ENCODE measurements around the gene LRRK2. TPM values are rescaled to one million over a fixed set of nuclear protein-coding genes. Genes with fewer than 3 reads are reported as not detected.

Gene LRRK2
- total and polyA plus RNA-seq, 2 of the 13 experiments (the other 11 are each of a cell fraction or from before 2014, with no cell fraction given): not detected

- Histone ChIP-seq H2AFZ (ENCODE audit: low read length) (no peak overlapping the region), H3K4me1 (ENCODE audit: insufficient read depth, low read length) (peaks cover 5% of the 10 kb centered on the region; the same call in 1 of the 2 replicates), H3K9ac (ENCODE audit: insufficient read depth, low read depth, low read length) (no peak overlapping the region), H3K36me3 (replicated peaks in 1 of 2; ENCODE audit: control insufficient read depth in 1 of 2, insufficient read depth in 2 of 2, low read length in 2 of 2) (no peaks in the 10 kb centered on the region), H3K4me2 (ENCODE audit: low read depth, low read length) (no peak overlapping the region), H4K20me1 (ENCODE audit: insufficient read depth, low read length) (no peaks in the 10 kb centered on the region), H3K4me3 (replicated peaks in 1 of 3; ENCODE audit: insufficient read depth in 1 of 3, low read depth in 2 of 3, low read length in 3 of 3) (no peak overlapping the region), H3K27ac (ENCODE audit: extremely low read length, insufficient read depth, low read length) (no peak overlapping the region), H3K27me3 (ENCODE audit: control insufficient read depth in 1 of 2, insufficient read depth in 2 of 2, low read length in 2 of 2) (peaks cover 0 to 24% of the 10 kb centered on the region in 2 experiments; a peak in 3 of 5 replicates), H3K9me3 (ENCODE audit: low read length) (no peaks in the 10 kb centered on the region), H3K79me2 (ENCODE audit: insufficient read depth, low read length) (no peaks in the 10 kb centered on the region)
- BruUV-seq (replicated peaks): no TSS peak
- FAIRE-seq: no peak
- in situ Hi-C loops (cut with HindIII; ENCODE audit: extremely low pct_ligation_motif_present, low pct_unique_long_range_greater_than_20kb): no loop called here
- CTCF ChIA-PET (ENCODE audit: low intra/inter-chr PET ratio, low total read pairs): no interaction called here
- intact Hi-C loops (cut with micrococcal nuclease; ENCODE audit: unreplicated experiment): no loop called here
- WGBS (ENCODE audit: low lambda C conversion rate): 11% methylated on average over 3 of the region's 3 CpGs
- POLR2A ChIA-PET: no interaction called here
- DNase-seq (ENCODE audit: low spot score): no peak
- no peak for ATAC-seq
- TF ChIP-seq FOXM1 (CRISPR knock-in tag; IDR thresholded peaks at IDR 0.05): no peak
- no peak for TF ChIP-seq PAX8 (CRISPR knock-in tag; IDR thresholded peaks at IDR 0.05; ENCODE audit: borderline replicate concordance)
- no peak for TF ChIP-seq FOXO1 (CRISPR knock-in tag; IDR thresholded peaks at IDR 0.05)
- TF ChIP-seq TCF7L2 (IDR thresholded peaks at IDR 0.05; ENCODE audit: low read depth, low read length): no peak
- TF ChIP-seq FOXP1 (IDR thresholded peaks at IDR 0.05): no peak
- TF ChIP-seq FOXP1 (CRISPR knock-in tag; IDR thresholded peaks at IDR 0.05): no peak
These were observed 3.9 kb downstream of the LRRK2 start for GRCh38 chr12:40228727-40229126.

- no peaks in the 10 kb centered on the region for H3K9me3 ChIP-seq (ENCODE audit: low read length)
- ChIA-PET POLR2A (no interaction called here), CTCF (ENCODE audit: low intra/inter-chr PET ratio, low total read pairs) (no interaction called here)
- peaks cover 0 to 14% of the 10 kb centered on the region in 2 experiments; a peak in 3 of 5 replicates for H3K27me3 ChIP-seq (ENCODE audit: control insufficient read depth in 1 of 2, insufficient read depth in 2 of 2, low read length in 2 of 2)
- H3K4me2 ChIP-seq (ENCODE audit: low read depth, low read length): no peak overlapping the region
- H3K79me2 ChIP-seq (ENCODE audit: insufficient read depth, low read length): no peaks in the 10 kb centered on the region
- H3K27ac ChIP-seq (ENCODE audit: extremely low read length, insufficient read depth, low read length): no peak overlapping the region
- BruUV-seq (replicated peaks): no TSS peak
- intact Hi-C loops (cut with micrococcal nuclease; ENCODE audit: unreplicated experiment) (no loop called here), in situ Hi-C loops (cut with HindIII; ENCODE audit: extremely low pct_ligation_motif_present, low pct_unique_long_range_greater_than_20kb) (no loop called here)
- no peaks in the 10 kb centered on the region for H4K20me1 ChIP-seq (ENCODE audit: insufficient read depth, low read length)
- 52% methylated on average over 10 of the region's 10 CpGs for WGBS (ENCODE audit: low lambda C conversion rate)
- FAIRE-seq (no peak), ATAC-seq (no peak), DNase-seq (ENCODE audit: low spot score) (no peak)
- peaks cover 4% of the 10 kb centered on the region; the same call in 1 of the 2 replicates for H3K4me1 ChIP-seq (ENCODE audit: insufficient read depth, low read length)
- H3K4me3 ChIP-seq (replicated peaks in 1 of 3; ENCODE audit: insufficient read depth in 1 of 3, low read depth in 2 of 3, low read length in 3 of 3): no peak overlapping the region
- H2AFZ ChIP-seq (ENCODE audit: low read length): no peak overlapping the region
- no peaks in the 10 kb centered on the region for H3K36me3 ChIP-seq (replicated peaks in 1 of 2; ENCODE audit: control insufficient read depth in 1 of 2, insufficient read depth in 2 of 2, low read length in 2 of 2)
- H3K9ac ChIP-seq (ENCODE audit: insufficient read depth, low read depth, low read length): no peak overlapping the region
- TF ChIP-seq ZNF879 (CRISPR knock-in tag; IDR thresholded peaks at IDR 0.05) (no peak), MTA3 (CRISPR knock-in tag; IDR thresholded peaks at IDR 0.05) (no peak), JUND (CRISPR knock-in tag; IDR thresholded peaks at IDR 0.05) (no peak), DPF2 (CRISPR knock-in tag; IDR thresholded peaks at IDR 0.05; ENCODE audit: borderline replicate concordance, low read depth) (no peak), ZNF142 (CRISPR knock-in tag; IDR thresholded peaks at IDR 0.05) (no peak), KDM4B (CRISPR knock-in tag; IDR thresholded peaks at IDR 0.05) (no peak), TBL1XR1 (IDR thresholded peaks at IDR 0.05; ENCODE audit: borderline replicate concordance, low read length, partially characterized antibody) (no peak), MEIS2 (CRISPR knock-in tag; IDR thresholded peaks at IDR 0.05) (no peak)
These were observed 5.2 kb downstream of the LRRK2 start for GRCh38 chr12:40229690-40230651.
